Measurements from ENCODE around the gene SMC4.
"Not testable (repeated sequence)": the region's sequence is repeated elsewhere in the genome, so short reads cannot be mapped to it uniquely, and the experiment has no call there.

Gene SMC4

GRCh38 chr3:160399125-160400029, at the start of gene SMC4, which contains the start of gene IFT80:
Gene SMC4, plus strand, starts transcription at chr3:160399650. Its CDS starts 1,177 bp downstream, at chr3:160400827.
Gene IFT80, minus strand, starts transcription at chr3:160399225. Its CDS starts 14,625 bp downstream, at chr3:160384600.
- peak; percentile 97 for DNase-seq

- no peak for DNase-seq
Observed at GRCh38 chr3:160355826-160356225, 43.6 kb upstream of the SMC4 start.

- DNase-seq, result not testable (repeated sequence)
Observed at GRCh38 chr3:160362896-160363295, 36.6 kb upstream of the SMC4 start.

- no peak for DNase-seq
Observed at GRCh38 chr3:160365869-160366522, 33.5 kb upstream of the SMC4 start.

- no peak for DNase-seq
Observed at GRCh38 chr3:160368804-160369203, 30.6 kb upstream of the SMC4 start.

GRCh38 chr3:160369784-160370183, 29.7 kb upstream of the SMC4 start:
- DNase-seq, result no peak

- no peak for DNase-seq
Observed at GRCh38 chr3:160370987-160371857, 28.2 kb upstream of the SMC4 start.

GRCh38 chr3:160372780-160373179, 26.7 kb upstream of the SMC4 start:
- DNase-seq, result no peak

- no peak for DNase-seq
Observed at GRCh38 chr3:160373655-160374054, 25.8 kb upstream of the SMC4 start.

GRCh38 chr3:160374472-160374871, 25.0 kb upstream of the SMC4 start:
- DNase-seq, result no peak

- no peak for DNase-seq
Observed at GRCh38 chr3:160374925-160375324, 24.5 kb upstream of the SMC4 start.

- DNase-seq, result no peak
Observed at GRCh38 chr3:160376681-160377080, 22.8 kb upstream of the SMC4 start.

- DNase-seq, result no peak
Observed at GRCh38 chr3:160378331-160379109, 20.9 kb upstream of the SMC4 start.

GRCh38 chr3:160379628-160380214, 19.7 kb upstream of the SMC4 start:
- no peak for DNase-seq

GRCh38 chr3:160381470-160381869, 18.0 kb upstream of the SMC4 start:
- DNase-seq, result no peak

GRCh38 chr3:160384639-160385318, 14.7 kb upstream of the SMC4 start:
- no peak for DNase-seq

- DNase-seq, result no peak
Observed at GRCh38 chr3:160390565-160391138, 8.8 kb upstream of the SMC4 start.

- DNase-seq, result no peak
Observed at GRCh38 chr3:160392798-160393197, 6.7 kb upstream of the SMC4 start.

GRCh38 chr3:160393346-160394008, 6.0 kb upstream of the SMC4 start:
- no peak for DNase-seq

- DNase-seq, result no peak
Observed at GRCh38 chr3:160394009-160394392, 5.4 kb upstream of the SMC4 start.
